ENCODE measurements around the gene NOS1AP. TPM values are rescaled to one million over a fixed set of nuclear protein-coding genes. Genes with fewer than 3 reads are reported as not detected.

NOS1AP gene
- total RNA-seq, 1 donor from 2014 or later: 2.0 TPM

DNA sequence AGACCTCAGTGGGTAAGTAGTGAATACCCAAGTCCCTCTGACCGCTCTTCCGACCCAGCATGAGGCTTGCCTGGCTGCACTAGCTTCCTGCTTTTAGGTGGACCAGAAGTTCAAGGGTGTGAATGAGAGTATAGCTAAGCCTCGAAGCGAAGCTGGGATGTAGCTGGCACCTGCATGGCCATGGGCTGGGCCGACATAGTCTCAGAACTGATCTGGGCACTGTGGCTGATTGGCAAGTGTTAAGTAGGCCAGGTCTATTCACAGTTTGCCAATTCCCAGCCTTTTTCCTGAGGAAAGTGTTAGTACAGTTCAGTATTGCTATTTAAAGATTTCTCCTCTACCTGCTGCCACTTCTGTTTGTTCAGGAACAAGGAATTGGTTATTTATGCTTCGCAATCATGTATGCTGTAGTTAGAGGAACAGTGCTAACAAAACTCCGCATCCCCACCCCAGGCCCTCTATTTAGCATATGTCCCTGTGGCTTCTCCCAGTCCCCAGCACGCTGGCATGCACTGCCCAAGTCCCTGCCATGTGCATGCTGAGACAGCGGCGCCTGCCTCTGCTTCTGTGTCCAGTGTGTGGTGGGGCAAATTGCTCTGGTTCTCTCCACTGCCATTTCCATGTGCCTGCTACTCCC is 290.9 kb downstream of the NOS1AP start:
- intact Hi-C loops (cut with DNase I): no loop called here
- no peaks in the 10 kb centered on the region for H3K9me3 ChIP-seq
- H3K4me3 ChIP-seq: no peak overlapping the region
- H3K27me3 ChIP-seq: no peaks in the 10 kb centered on the region
- H3K4me1 ChIP-seq: no peaks in the 10 kb centered on the region
- no peaks in the 10 kb centered on the region for H3K36me3 ChIP-seq
- TF ChIP-seq POLR2AphosphoS5 (IDR thresholded peaks at IDR 0.05; ENCODE audit: insufficient read depth in 1 of 2, low read depth in 1 of 2) (no peak), POLR2A (IDR thresholded peaks at IDR 0.05) (no peak)
- TF ChIP-seq, protein P1, sequence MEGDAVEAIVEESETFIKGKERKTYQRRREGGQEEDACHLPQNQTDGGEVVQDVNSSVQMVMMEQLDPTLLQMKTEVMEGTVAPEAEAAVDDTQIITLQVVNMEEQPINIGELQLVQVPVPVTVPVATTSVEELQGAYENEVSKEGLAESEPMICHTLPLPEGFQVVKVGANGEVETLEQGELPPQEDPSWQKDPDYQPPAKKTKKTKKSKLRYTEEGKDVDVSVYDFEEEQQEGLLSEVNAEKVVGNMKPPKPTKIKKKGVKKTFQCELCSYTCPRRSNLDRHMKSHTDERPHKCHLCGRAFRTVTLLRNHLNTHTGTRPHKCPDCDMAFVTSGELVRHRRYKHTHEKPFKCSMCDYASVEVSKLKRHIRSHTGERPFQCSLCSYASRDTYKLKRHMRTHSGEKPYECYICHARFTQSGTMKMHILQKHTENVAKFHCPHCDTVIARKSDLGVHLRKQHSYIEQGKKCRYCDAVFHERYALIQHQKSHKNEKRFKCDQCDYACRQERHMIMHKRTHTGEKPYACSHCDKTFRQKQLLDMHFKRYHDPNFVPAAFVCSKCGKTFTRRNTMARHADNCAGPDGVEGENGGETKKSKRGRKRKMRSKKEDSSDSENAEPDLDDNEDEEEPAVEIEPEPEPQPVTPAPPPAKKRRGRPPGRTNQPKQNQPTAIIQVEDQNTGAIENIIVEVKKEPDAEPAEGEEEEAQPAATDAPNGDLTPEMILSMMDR (IDR thresholded peaks at IDR 0.05): no peak
- DNase-seq (ENCODE audit: extremely low spot score in 2 of 2): no peak
- H3K27ac ChIP-seq: no peak overlapping the region

DNA sequence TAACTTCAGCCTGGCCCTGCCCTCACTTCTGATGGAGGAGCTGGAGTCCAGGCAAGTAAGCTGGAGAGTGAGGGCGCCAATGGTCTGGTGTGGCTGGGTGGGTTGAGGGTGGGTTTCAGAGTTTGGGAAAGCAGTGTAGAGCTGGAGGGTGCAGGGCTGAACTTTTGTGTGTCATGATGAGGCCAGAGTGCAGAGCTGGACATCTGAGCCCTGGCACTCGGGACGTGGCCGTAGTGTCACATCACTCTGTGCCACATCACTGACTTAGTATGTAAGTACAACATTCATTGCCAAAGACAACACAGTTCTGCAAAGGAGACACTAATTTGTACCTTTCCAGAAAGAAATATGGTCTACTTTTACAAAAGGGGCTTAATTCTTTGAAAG is 291.4 kb downstream of the NOS1AP start:
- Histone ChIP-seq H3K27ac (no peak overlapping the region), H3K4me1 (no peaks in the 10 kb centered on the region), H3K36me3 (no peaks in the 10 kb centered on the region), H3K9me3 (no peaks in the 10 kb centered on the region), H3K27me3 (no peaks in the 10 kb centered on the region), H3K4me3 (no peak overlapping the region)
- DNase-seq (ENCODE audit: extremely low spot score in 2 of 2): no peak
- intact Hi-C loops (cut with DNase I): no loop called here
- TF ChIP-seq POLR2A (IDR thresholded peaks at IDR 0.05) (no peak), POLR2AphosphoS5 (IDR thresholded peaks at IDR 0.05; ENCODE audit: insufficient read depth in 1 of 2, low read depth in 1 of 2) (no peak)
- TF ChIP-seq, protein P1 (IDR thresholded peaks at IDR 0.05): no peak

DNA sequence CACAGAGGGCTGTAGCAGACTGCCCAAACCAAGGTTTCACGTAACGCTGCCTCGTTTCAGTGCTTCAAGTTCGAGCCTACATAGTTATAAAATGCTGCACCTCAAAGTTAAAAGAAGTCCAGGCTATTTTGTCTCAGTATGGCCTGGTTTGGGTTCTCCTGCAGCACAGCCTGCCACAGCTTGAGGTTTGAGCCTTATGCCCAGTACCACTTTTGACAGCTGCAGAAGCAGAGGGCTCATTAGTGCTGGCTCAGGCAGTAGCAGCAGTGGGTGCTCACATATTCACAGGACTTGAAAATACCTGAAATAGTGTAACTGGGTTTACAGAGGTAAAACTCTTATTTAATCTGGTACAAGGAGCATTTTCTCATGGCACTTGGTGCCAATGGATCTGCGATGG is 291.9 kb downstream of the NOS1AP start:
- Histone ChIP-seq H3K27ac (no peak overlapping the region), H3K4me1 (no peaks in the 10 kb centered on the region), H3K27me3 (no peaks in the 10 kb centered on the region), H3K4me3 (no peak overlapping the region), H3K36me3 (no peaks in the 10 kb centered on the region), H3K9me3 (no peaks in the 10 kb centered on the region)
- TF ChIP-seq POLR2A (IDR thresholded peaks at IDR 0.05) (no peak), POLR2AphosphoS5 (IDR thresholded peaks at IDR 0.05; ENCODE audit: insufficient read depth in 1 of 2, low read depth in 1 of 2) (no peak)
- TF ChIP-seq, protein P1 (IDR thresholded peaks at IDR 0.05): no peak
- no peak for DNase-seq (ENCODE audit: extremely low spot score in 2 of 2)
- intact Hi-C loops (cut with DNase I): no loop called here

DNA sequence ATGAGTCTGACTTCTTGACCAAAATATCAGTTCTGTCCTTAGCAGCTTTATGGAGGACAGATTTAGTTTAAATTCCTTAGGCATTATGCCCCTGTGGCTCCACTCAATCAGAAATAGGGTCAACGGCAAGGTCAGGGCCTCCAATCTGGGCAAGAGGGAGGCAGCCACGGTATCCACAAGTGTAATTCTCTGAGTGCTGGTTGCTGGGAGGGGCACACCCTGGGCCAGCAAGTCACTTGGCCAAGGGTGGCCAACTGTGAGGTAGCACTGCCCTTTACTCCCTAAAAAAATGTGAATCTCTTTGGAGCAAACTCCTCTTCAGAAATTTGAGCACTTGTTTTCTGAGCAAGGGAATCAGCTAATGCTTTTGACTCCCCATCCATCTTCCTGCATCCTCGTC is 294.3 kb downstream of the NOS1AP start:
- intact Hi-C loops (cut with DNase I): no loop called here
- Histone ChIP-seq H3K9me3 (no peaks in the 10 kb centered on the region), H3K27me3 (no peaks in the 10 kb centered on the region), H3K4me3 (no peak overlapping the region), H3K4me1 (no peaks in the 10 kb centered on the region), H3K36me3 (no peaks in the 10 kb centered on the region), H3K27ac (no peak overlapping the region)
- TF ChIP-seq, protein P1 (IDR thresholded peaks at IDR 0.05): no peak
- TF ChIP-seq POLR2A (IDR thresholded peaks at IDR 0.05) (no peak), POLR2AphosphoS5 (IDR thresholded peaks at IDR 0.05; ENCODE audit: insufficient read depth in 1 of 2, low read depth in 1 of 2) (no peak)
- DNase-seq (ENCODE audit: extremely low spot score in 2 of 2): no peak

DNA sequence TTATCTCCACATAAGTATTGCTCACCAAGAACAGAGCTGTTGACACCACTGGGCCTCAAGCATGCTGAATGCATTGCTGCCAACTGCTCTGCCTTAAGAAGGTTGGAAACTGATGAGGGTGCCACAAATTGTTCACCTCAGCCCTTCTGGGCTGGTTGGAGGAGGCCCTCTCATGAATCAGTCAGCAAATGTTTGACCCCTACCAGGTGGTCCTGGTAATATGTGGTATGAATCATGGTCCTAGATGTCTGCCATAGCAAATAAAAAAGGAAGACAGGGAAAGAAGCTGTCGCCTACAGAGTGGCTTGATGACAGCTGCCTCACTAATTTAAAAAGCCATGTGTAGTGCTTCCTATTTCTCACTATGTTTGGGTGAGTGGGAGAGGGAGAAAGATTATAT is 295.0 kb downstream of the NOS1AP start:
- TF ChIP-seq, protein P1 (IDR thresholded peaks at IDR 0.05): no peak
- no peak for TF ChIP-seq POLR2AphosphoS5 (IDR thresholded peaks at IDR 0.05; ENCODE audit: insufficient read depth in 1 of 2, low read depth in 1 of 2)
- no peak for TF ChIP-seq POLR2A (IDR thresholded peaks at IDR 0.05)
- intact Hi-C loops (cut with DNase I): no loop called here
- Histone ChIP-seq H3K27me3 (no peaks in the 10 kb centered on the region), H3K27ac (no peak overlapping the region), H3K9me3 (no peaks in the 10 kb centered on the region), H3K4me3 (no peak overlapping the region), H3K4me1 (no peaks in the 10 kb centered on the region), H3K36me3 (no peaks in the 10 kb centered on the region)
- DNase-seq (ENCODE audit: extremely low spot score in 2 of 2): no peak

All from vagina (tissue), 2 donors.